Measurements from ENCODE around the gene ZNF783.

- TF ChIP-seq, protein P1, sequence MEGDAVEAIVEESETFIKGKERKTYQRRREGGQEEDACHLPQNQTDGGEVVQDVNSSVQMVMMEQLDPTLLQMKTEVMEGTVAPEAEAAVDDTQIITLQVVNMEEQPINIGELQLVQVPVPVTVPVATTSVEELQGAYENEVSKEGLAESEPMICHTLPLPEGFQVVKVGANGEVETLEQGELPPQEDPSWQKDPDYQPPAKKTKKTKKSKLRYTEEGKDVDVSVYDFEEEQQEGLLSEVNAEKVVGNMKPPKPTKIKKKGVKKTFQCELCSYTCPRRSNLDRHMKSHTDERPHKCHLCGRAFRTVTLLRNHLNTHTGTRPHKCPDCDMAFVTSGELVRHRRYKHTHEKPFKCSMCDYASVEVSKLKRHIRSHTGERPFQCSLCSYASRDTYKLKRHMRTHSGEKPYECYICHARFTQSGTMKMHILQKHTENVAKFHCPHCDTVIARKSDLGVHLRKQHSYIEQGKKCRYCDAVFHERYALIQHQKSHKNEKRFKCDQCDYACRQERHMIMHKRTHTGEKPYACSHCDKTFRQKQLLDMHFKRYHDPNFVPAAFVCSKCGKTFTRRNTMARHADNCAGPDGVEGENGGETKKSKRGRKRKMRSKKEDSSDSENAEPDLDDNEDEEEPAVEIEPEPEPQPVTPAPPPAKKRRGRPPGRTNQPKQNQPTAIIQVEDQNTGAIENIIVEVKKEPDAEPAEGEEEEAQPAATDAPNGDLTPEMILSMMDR (IDR thresholded peaks at IDR 0.05) = no peak
- no peak for TF ChIP-seq POLR2AphosphoS5 (IDR thresholded peaks at IDR 0.05)
- TF ChIP-seq POLR2A (IDR thresholded peaks at IDR 0.05) = no peak
These were observed 17.2 kb downstream of the ZNF783 start for GRCh38 chr7:149279111-149279743.

Data from prostate gland (tissue), 2 donors.